GM10847 (cell line): ENCODE measurements around the gene ZNF805.

Experiments
- POLR2A ChIP-seq: IDR thresholded peaks from 2 replicates; pipeline ENCODE4 v1.6.1; 2011; ENCODE audit not compliant: insufficient read length; ENCODE audit errors: extremely low read depth

Gene ZNF805

DNA sequence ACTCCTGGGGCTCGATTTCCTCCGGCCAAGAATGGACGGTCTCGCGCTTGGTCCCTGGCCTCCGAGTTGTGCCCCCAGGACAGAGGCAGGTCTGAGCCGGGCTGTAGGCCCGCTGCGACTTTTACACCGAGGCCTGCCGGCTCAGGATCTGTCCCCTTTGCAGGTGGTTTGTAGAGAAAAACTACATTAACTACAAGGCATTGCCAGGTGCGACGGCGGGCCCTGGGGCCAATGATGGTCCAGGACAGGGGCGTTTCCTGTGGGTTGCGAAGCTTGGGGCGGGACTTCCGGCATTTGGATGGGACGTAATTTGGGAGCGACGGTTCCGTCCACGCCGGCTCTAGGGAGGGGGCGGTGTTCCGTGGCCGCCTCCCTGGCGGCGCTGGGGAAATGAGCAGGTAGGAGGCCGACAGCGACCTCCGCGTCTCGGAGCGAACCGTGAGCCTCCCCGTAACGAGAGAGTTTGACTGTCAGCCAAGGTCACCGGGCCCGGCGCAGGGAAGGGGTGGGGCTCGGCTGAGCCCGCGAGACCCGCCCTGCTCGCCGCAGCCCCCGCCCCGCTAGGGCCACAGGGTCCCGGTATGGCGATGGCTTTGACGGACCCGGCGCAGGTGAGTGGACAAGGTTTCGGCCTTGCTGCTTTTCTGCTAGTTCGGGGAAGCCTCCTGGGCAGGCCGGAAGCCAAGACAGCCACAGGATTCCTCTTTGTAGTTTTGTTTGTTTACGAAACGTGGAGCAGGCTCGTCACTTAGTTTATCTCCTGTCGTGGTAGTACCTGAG is at the start of gene ZNF805:
Gene ZNF805 (plus strand): TSS at position 322 of the 780 bp plus-strand sequence. CDS start 260 bp downstream, at position 582.
- TF ChIP-seq POLR2A: peak; percentile 45

DNA sequence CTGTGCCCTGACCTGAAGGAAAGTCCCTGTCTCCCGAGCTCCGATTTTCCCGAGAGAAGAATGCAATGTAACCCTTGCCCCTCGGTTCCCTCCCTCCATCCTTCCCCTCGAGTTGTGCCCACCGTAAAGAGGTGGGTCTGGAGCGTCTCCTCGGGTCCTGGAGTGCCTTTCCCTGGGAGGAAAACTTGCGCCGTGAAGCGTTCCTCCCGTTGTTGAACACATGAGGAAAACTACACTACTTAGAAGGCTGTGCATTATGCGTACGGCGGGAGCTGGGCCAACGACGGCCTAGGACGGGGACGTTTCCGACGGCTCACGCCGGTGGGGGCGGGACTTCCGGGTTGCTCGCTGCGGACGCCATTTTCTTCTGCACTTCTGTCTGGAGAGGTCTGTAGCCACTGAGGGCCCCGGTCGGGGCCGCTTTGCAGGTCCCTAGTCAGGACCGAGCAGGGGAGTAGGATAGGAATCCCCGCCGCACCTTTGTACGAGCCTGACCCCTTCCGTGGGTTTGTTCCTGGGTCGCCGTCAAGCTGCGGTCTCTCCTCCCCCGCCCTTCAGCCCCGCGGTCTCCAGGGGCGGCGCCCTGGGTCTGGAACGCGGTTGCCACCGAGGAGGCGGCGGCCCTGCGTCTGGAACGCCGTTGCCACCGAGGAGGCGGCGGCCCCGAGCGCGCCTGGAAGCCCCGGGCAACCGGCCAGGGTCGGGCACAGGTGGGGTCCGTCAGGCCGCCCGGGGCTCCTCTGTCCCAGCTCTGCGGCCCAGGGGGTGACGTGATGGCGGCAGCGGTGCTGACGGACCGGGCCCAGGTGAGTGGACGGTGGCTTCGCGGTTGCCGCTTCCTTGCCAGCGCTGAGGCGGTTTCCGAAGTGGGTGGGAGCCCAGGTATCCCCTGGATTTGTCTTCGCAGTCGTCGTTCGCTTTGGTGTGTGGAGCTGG is 49.0 kb upstream of the ZNF805 start, which contains the start of gene ZNF264:
Gene ZNF264 (plus strand): TSS at position 360 of the 936 bp plus-strand sequence. CDS start 414 bp downstream, at position 774.
- TF ChIP-seq POLR2A: peak; percentile 68

GRCh38 chr19:57192077-57192420 is 48.4 kb upstream of the ZNF805 start:
- no peak for TF ChIP-seq POLR2A

DNA sequence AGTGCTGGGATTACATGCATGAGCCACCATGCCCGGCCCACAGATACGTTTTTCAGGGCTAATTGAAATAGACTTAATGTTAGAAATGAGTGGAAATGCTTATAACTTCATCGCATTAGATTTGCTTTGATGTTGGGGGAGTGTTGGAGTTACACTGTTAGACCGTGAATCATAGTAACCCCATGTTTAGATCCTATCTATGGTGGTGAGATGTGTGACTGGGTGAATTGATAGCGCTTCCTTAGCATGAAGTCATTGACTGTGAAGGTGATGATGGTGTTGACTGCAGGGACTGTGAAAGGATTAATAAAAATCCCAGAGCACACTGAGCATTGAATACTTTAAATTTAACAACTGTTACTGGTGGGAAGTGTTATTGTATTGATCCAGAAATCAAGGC is 47.4 kb upstream of the ZNF805 start:
- TF ChIP-seq POLR2A: no peak

GRCh38 chr19:57202160-57202559 is 38.3 kb upstream of the ZNF805 start:
- no peak for TF ChIP-seq POLR2A

DNA sequence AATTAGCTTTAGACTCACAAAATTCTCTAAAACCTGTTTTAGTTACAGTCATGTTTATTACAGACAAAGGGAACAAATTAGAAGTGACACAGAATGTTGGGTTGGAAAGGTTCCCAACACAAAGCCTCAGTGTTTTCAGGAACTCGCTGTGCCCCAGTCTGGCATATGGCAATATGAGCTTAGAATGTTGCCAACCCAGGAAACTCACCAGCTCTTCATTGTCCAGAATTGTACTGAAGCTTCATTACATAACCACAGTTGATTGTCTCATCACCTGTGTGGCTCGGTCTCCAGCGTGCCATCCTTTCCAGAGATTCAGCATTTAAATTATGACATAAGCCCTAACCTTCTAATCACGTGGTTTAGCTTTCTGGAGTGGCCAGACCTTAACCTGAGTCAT is 30.1 kb upstream of the ZNF805 start:
- TF ChIP-seq POLR2A: no peak

- TF ChIP-seq POLR2A: no peak
Observed at GRCh38 chr19:57212109-57212508, 28.3 kb upstream of the ZNF805 start.

GRCh38 chr19:57227502-57227901 is 12.9 kb upstream of the ZNF805 start:
- no peak for TF ChIP-seq POLR2A

DNA sequence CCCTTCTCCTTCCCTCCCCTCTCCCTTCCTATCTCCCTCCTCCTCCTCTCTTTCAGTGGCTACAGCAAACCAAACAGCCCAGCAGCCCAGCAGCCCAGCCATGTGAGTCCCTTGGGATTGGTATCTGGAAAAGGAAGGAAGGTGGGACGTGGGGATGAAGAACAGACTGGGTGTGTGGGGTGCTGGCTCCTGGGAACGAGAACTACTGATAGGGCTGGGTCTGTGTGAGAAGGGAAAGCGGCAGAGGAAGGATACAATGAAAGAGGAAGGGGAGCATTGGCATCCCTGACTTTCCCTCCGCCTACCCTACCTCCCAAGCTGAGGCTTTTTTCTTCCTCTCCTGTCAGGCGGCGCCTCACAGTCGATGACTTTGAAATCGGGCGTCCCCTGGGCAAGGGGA is 8.7 kb upstream of the ZNF805 start:
- TF ChIP-seq POLR2A: no peak

GRCh38 chr19:57233207-57233606 is 7.2 kb upstream of the ZNF805 start:
- TF ChIP-seq POLR2A: no peak

DNA sequence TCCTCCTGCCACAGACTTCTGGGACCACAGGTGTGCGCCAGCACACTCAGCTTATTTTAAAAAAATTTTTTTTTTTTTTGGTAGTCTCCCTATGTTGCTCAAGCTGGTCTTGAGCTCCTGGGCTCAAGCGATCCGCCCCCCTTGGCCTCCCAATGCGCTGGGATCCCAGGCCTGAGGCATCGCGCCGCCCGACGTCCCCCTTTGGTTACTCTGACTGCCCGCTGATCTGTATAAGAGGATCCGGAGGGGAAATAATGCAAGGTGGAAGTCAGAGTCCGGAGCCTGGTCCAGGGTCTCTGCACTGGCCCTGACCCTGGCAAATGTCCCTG is 486 bp upstream of the ZNF805 start:
- TF ChIP-seq POLR2A: no peak

GRCh38 chr19:57241176-57241575 is 744 bp downstream of the ZNF805 start:
- no peak for TF ChIP-seq POLR2A

- no peak for TF ChIP-seq POLR2A
Observed at GRCh38 chr19:57242821-57243220, 2.4 kb downstream of the ZNF805 start.

DNA sequence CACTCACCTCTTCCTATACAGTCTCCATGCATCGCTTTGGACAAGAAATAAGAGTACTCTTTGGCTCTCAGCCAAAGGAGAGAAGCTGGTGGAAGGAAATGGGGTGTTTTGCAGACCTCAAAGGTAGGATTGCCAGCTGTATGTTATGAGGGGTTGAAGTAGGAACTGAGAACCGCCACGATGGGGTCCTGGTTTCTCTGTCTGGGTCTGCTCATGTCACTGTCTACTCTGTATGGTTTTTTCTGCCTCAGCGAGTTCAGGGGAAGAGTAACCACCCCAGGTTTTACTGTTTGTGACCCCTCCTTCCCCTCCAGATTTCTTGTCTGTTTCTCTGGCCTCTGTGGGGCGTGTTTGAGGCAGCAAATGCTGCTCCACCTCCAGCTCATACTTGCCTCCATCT is 4.1 kb downstream of the ZNF805 start:
- TF ChIP-seq POLR2A: no peak

DNA sequence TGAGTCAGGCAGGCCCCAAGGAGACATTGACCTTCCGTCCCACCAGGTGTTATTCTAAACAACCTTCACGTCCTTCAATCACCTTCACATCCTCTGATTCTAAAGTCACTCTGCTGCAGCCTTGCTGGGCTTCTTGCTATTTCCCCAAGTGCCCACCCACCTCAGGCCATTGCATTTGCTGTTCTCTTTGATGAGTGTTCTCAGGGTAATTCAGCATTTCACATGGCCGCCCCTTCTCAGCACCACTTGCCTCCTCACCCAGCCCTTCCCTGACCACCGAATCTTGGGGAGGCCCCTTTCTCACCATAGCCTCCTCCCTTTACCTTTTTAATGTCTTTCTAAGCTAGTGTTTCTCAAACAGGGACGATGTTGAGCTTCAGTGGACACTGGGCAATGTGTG is 4.6 kb downstream of the ZNF805 start:
- no peak for TF ChIP-seq POLR2A

GRCh38 chr19:57245959-57246358 is 5.5 kb downstream of the ZNF805 start:
- no peak for TF ChIP-seq POLR2A

- TF ChIP-seq POLR2A: no peak
Observed at GRCh38 chr19:57248646-57249045, 8.2 kb downstream of the ZNF805 start.

DNA sequence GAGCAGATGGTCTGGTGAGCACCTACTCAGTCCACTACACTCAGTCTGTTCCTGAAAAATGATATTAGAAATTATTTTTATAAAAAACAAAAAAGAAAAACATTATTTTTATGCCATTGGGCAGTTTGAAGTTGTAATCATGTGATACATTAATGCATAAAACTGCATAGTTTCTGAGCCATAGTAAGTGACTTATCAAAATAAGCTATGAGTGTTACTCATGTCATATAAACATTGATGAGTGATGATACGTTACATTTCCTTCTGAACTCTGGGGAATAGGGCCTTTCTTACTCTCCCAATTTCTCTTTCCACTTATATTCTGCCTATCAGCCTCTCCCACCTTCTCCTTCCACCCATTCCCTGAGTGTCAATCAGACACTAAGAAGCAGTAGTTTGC is 8.9 kb downstream of the ZNF805 start:
- TF ChIP-seq POLR2A: no peak
